Progenitor cell of endocrine pancreas (in vitro differentiated cells): Measurements from ENCODE around the gene MYCBP. TPM values are rescaled to one million over a fixed set of nuclear protein-coding genes. Genes with fewer than 3 reads are reported as not detected.

Experiments
- DNase-seq: peaks from one replicate; pipeline ENCODE4 v3.0.0; 2021; ENCODE audit warnings: low spot score; ENCODE audit not compliant: unreplicated experiment
- H3K27ac Mint-ChIP-seq: 2 replicates; pipeline ENCODE4 v1.8.0; 2021; ENCODE audit warnings: mild to moderate bottlenecking, moderate library complexity, mixed read lengths
- H3K27me3 Mint-ChIP-seq: 2 replicates; pipeline ENCODE4 v1.8.0; 2021; ENCODE audit warnings: mixed read lengths
- H3K36me3 Mint-ChIP-seq: 2 replicates; pipeline ENCODE4 v1.8.0; 2022; ENCODE audit warnings: mixed read lengths; ENCODE audit not compliant: insufficient read depth
- H3K4me1 Mint-ChIP-seq: 2 replicates; pipeline ENCODE4 v1.8.0; 2021; ENCODE audit warnings: low read depth, mixed read lengths
- H3K4me3 Mint-ChIP-seq: 2 replicates; pipeline ENCODE4 v1.8.0; 2021; ENCODE audit warnings: low read depth, mild to moderate bottlenecking, moderate library complexity, mixed read lengths
- H3K9me3 Mint-ChIP-seq: 2 replicates; pipeline ENCODE4 v1.8.0; 2021; ENCODE audit warnings: low read depth, mixed read lengths
- CTCF ChIP-seq: fragments of 200-600 bp; sonication (generic); IDR thresholded peaks from one replicate; pipeline ENCODE4 v1.5.0; 2021; ENCODE audit warnings: antibody characterized with exemption, mild to moderate bottlenecking; ENCODE audit not compliant: unreplicated experiment
- total RNA-seq: library from RNA; stranded (reverse); gene quantifications from 2 replicates; pipeline ENCODE4 v1.2.1, GENCODE V29; 2021

MYCBP gene
- total RNA-seq, 1 donor from 2014 or later: 28.3 TPM

GRCh38 chr1:38815903-38816627, 57.1 kb downstream of the MYCBP start:
- no peak overlapping the region for H3K27ac Mint-ChIP-seq
- no peaks in the 10 kb centered on the region for H3K36me3 Mint-ChIP-seq

GRCh38 chr1:38814984-38815464, 58.1 kb downstream of the MYCBP start:
- Mint-ChIP-seq H3K4me3 (no peak overlapping the region), H3K9me3 (no peaks in the 10 kb centered on the region), H3K27ac (no peak overlapping the region), H3K4me1 (peaks cover 7% of the 10 kb centered on the region), H3K27me3 (peaks cover 87% of the 10 kb centered on the region), H3K36me3 (no peaks in the 10 kb centered on the region)
- no peak for DNase-seq
- no peak for TF ChIP-seq CTCF

More at GRCh38 chr1:38815903-38816627, 57.1 kb downstream of the MYCBP start:
- Mint-ChIP-seq H3K9me3 (no peaks in the 10 kb centered on the region), H3K4me3 (no peak overlapping the region), H3K4me1 (peaks cover 8% of the 10 kb centered on the region), H3K27me3 (peaks cover 87% of the 10 kb centered on the region)
- DNase-seq: no peak
- no peak for TF ChIP-seq CTCF

- H3K4me3 Mint-ChIP-seq: no peak overlapping the region
- H3K9me3 Mint-ChIP-seq: no peaks in the 10 kb centered on the region
- H3K27me3 Mint-ChIP-seq: peaks cover 84% of the 10 kb centered on the region
- no peaks in the 10 kb centered on the region for H3K36me3 Mint-ChIP-seq
- DNase-seq: no peak
- peaks cover 2% of the 10 kb centered on the region for H3K4me1 Mint-ChIP-seq
- TF ChIP-seq CTCF: no peak
- H3K27ac Mint-ChIP-seq: no peak overlapping the region
Measured at GRCh38 chr1:38814444-38814983, 58.6 kb downstream of the MYCBP start.

- H3K27me3 Mint-ChIP-seq: peaks cover 87% of the 10 kb centered on the region
- no peak overlapping the region for H3K4me3 Mint-ChIP-seq
Measured at GRCh38 chr1:38812981-38813380, 60.2 kb downstream of the MYCBP start.

More at GRCh38 chr1:38812981-38813380, 60.2 kb downstream of the MYCBP start:
- DNase-seq: no peak
- Mint-ChIP-seq H3K4me1 (no peaks in the 10 kb centered on the region), H3K9me3 (no peaks in the 10 kb centered on the region), H3K36me3 (no peaks in the 10 kb centered on the region), H3K27ac (no peak overlapping the region)
- no peak for TF ChIP-seq CTCF

Other genes with a start within 250 kb of the MYCBP start
- gene RRAGC, start 13.6 kb downstream of the MYCBP start, total RNA-seq: 19.7 and 20.8 TPM in 2 replicates
- gene GJA9, start 8.2 kb upstream of the MYCBP start, total RNA-seq: not detected in 2 replicates
- not detected in 2 replicates for gene RHBDL2, start 68.5 kb upstream of the MYCBP start, total RNA-seq
- gene AKIRIN1, start 117.9 kb upstream of the MYCBP start, total RNA-seq: 96.1 and 96.2 TPM in 2 replicates
- 208 and 221 TPM in 2 replicates for gene NDUFS5, start 153.0 kb upstream of the MYCBP start, total RNA-seq